ENCODE measurements around the gene ALDOB. TPM values are rescaled to one million over a fixed set of nuclear protein-coding genes. Genes with fewer than 3 reads are reported as not detected.

The ALDOB gene
- total and polyA plus RNA-seq, 2 of the 8 experiments (the other 6 are each of a cell fraction or from before 2014, with no cell fraction given): not detected

GRCh38 chr9:101462558-101462957, 27.0 kb upstream of the ALDOB start:
- peaks cover 0 to 10% (median 3%) of the 10 kb centered on the region in 4 experiments; a peak in 4 of 7 replicates for H3K4me1 ChIP-seq (replicated peaks in 1 of 4; ENCODE audit: control insufficient read depth in 3 of 4, insufficient read depth in 4 of 4, low read length in 3 of 4)
- H3K4me3 ChIP-seq (ENCODE audit: extremely low read depth in 1 of 4, insufficient read depth in 2 of 4, low read depth in 3 of 4, low read length in 4 of 4): peak overlapping the region in 1 of 4 experiments; percentile 15; a peak in 1 of 8 replicates
- H2BK120ac ChIP-seq (replicated peaks; ENCODE audit: low read depth, low read length): peak overlapping the region; percentile 77
- POLR2A ChIA-PET (ENCODE audit: partially characterized antibody): interaction anchor here (1.0 to 3.7 kb wide), 5 partner anchors 15 to 71 kb away, joined by 3 to 15 read pairs (median 4); partner anchors contain the start of gene RNF20
- no peak overlapping the region for H3K56ac ChIP-seq (replicated peaks; ENCODE audit: insufficient read length, low read depth, low read length)
- peak; percentile 88 for FAIRE-seq
- no peaks in the 10 kb centered on the region for H3K79me2 ChIP-seq (ENCODE audit: control insufficient read depth in 1 of 2, insufficient read depth in 2 of 2, low read length in 2 of 2)
- H3K18ac ChIP-seq (ENCODE audit: extremely low read depth, low read length): no peak overlapping the region
- no peak overlapping the region; the same call in 1 of the 2 replicates for H3K27ac ChIP-seq (ENCODE audit: low read depth, low read length)
- CTCF ChIA-PET (ENCODE audit: partially characterized antibody): interaction anchor here (1.0 to 14.0 kb wide), 7 partner anchors 10 to 67 kb away, joined by 3 to 447 read pairs (median 48); partner anchors contain the start of gene RNF20
- peak overlapping the region; percentile 45; the same call in 1 of the 2 replicates for H2BK5ac ChIP-seq (ENCODE audit: low read depth, low read length)
- no peak overlapping the region for H3K23ac ChIP-seq (ENCODE audit: insufficient read length)
- no peaks in the 10 kb centered on the region for H3K36me3 ChIP-seq (ENCODE audit: control insufficient read depth in 2 of 4, insufficient read depth in 4 of 4, low read length in 3 of 4)
- peak overlapping the region; percentile 41 for H4K5ac ChIP-seq (ENCODE audit: insufficient read length, low read depth, low read length)
- no peaks in the 10 kb centered on the region for H4K20me1 ChIP-seq (replicated peaks in 1 of 2; ENCODE audit: control insufficient read depth in 1 of 2, insufficient read depth in 2 of 2, low read length in 2 of 2)
- no peak overlapping the region for H2AK5ac ChIP-seq (ENCODE audit: low read depth, low read length)
- no peak overlapping the region for H2AFZ ChIP-seq (ENCODE audit: low read length)
- peak in 1 of 2 experiments; percentile 23 for DNase-seq (ENCODE audit: low read depth in 1 of 2, low spot score in 2 of 2)
- no peaks in the 10 kb centered on the region for H3K79me1 ChIP-seq (ENCODE audit: low read depth, low read length)
- H4K8ac ChIP-seq (ENCODE audit: extremely low read depth, insufficient read depth, low read length): no peak overlapping the region
- WGBS, 2 experiments (ENCODE audit: extremely low coverage in 1 of 2, insufficient coverage in 1 of 2, insufficient read length in 1 of 2, insufficient replicate concordance in 2 of 2, low coverage in 1 of 2, low lambda C conversion rate in 2 of 2, missing lambda C conversion rate in 1 of 2): 13% methylated on average over 5 of the region's 5 CpGs; no CpG with 5 or more reads in 1 of the 2 experiments
- no peak overlapping the region for H3K9ac ChIP-seq (replicated peaks in 1 of 4; ENCODE audit: extremely low read depth in 1 of 4, low read depth in 3 of 4, low read length in 3 of 4)
- no peak overlapping the region; a peak in 1 of 4 replicates for H3K4me2 ChIP-seq (ENCODE audit: insufficient read depth in 1 of 2, low read depth in 2 of 2, low read length in 2 of 2)
- H3K27me3 ChIP-seq (replicated peaks in 1 of 4; ENCODE audit: control insufficient read depth in 3 of 4, extremely low read depth in 1 of 4, insufficient read depth in 3 of 4, low read length in 3 of 4): no peaks in the 10 kb centered on the region
- no peak overlapping the region for H3K4ac ChIP-seq (replicated peaks; ENCODE audit: insufficient read length, low read depth, low read length)
- H3K9me3 ChIP-seq (ENCODE audit: insufficient read depth in 2 of 2, low read depth in 1 of 2, low read length in 1 of 2): no peaks in the 10 kb centered on the region
- no peaks in the 10 kb centered on the region for H3K23me2 ChIP-seq (ENCODE audit: low read depth, low read length)
- H2BK20ac ChIP-seq (ENCODE audit: low read length): no peak overlapping the region
- H3K14ac ChIP-seq (ENCODE audit: insufficient read length): no peak overlapping the region
- no peak overlapping the region for H4K91ac ChIP-seq (replicated peaks; ENCODE audit: insufficient read length, low read length)
- peak overlapping the region; percentile 83 for H2BK12ac ChIP-seq (ENCODE audit: low read depth, low read length)
- no peak overlapping the region for H2BK15ac ChIP-seq (ENCODE audit: low read length)
- no peak for TF ChIP-seq E2F6 (IDR thresholded peaks at IDR 0.05)
- no peak for TF ChIP-seq PHF8 (conservative IDR thresholded peaks at IDR 0.05; ENCODE audit: low read depth, low read length)
- TF ChIP-seq MAFK (IDR thresholded peaks at IDR 0.05; ENCODE audit: low read depth, low read length): peak; percentile 92
- TF ChIP-seq SIN3A (conservative IDR thresholded peaks at IDR 0.05 in 1 of 2, IDR thresholded peaks at IDR 0.05 in 1 of 2; ENCODE audit: low read depth in 1 of 2, low read length in 2 of 2): no peak
- peak; percentile 99 for TF ChIP-seq BACH1 (IDR thresholded peaks at IDR 0.05; ENCODE audit: low read length)
- no peak for TF ChIP-seq ASH2L (IDR thresholded peaks at IDR 0.05; ENCODE audit: low read length)
- TF ChIP-seq TAF1 (IDR thresholded peaks at IDR 0.05; ENCODE audit: low read depth, low read length): no peak
- TF ChIP-seq SIX5 (IDR thresholded peaks at IDR 0.05; ENCODE audit: low read depth, low read length): 0 out of 2 replicates have a peak, but pooled peaks have one; percentile 2
- no peak for TF ChIP-seq POU5F1 (IDR thresholded peaks at IDR 0.05; ENCODE audit: low read depth, low read length)
- no peak for TF ChIP-seq ZNF274 (IDR thresholded peaks at IDR 0.05; ENCODE audit: borderline replicate concordance, extremely low read depth, low read length)
- no peak for TF ChIP-seq NANOG (IDR thresholded peaks at IDR 0.05; ENCODE audit: insufficient read depth, low read depth, low read length, poor library complexity, severe bottlenecking)
- TF ChIP-seq TCF12 (IDR thresholded peaks at IDR 0.05; ENCODE audit: low read depth, low read length): no peak
- no peak for TF ChIP-seq KDM1A (IDR thresholded peaks at IDR 0.05; ENCODE audit: borderline replicate concordance, low read length)
- TF ChIP-seq YY1 (IDR thresholded peaks at IDR 0.05; ENCODE audit: low read depth, low read length): no peak
